GM19452 (cell line): ENCODE data around the gene NKIRAS2.
A peak's percentile ranks its signal among the peaks of the same experiment; 100 is the strongest.
"Not testable (repeated sequence)": the region's sequence is repeated elsewhere in the genome, so short reads cannot be mapped to it uniquely, and the experiment has no call there.

Source experiments
- ATAC-seq: cut with Tn5 transposase; IDR thresholded peaks from one replicate; pipeline ENCODE4 v1.9.1; 2021; ENCODE audit not compliant: unreplicated experiment

Gene NKIRAS2

GRCh38 chr17:41996855-41997164 lies 23.1 kb upstream of the NKIRAS2 start:
- no peak for ATAC-seq

GRCh38 chr17:41998497-41998896 lies 21.4 kb upstream of the NKIRAS2 start:
- ATAC-seq = no peak

GRCh38 chr17:42000413-42001133 lies 19.3 kb upstream of the NKIRAS2 start:
- ATAC-seq = no peak

- no peak for ATAC-seq
Observed at GRCh38 chr17:42001729-42002128, 18.2 kb upstream of the NKIRAS2 start.

- no peak for ATAC-seq
Observed at GRCh38 chr17:42002175-42002791, 17.6 kb upstream of the NKIRAS2 start.

GRCh38 chr17:42002792-42003301 lies 17.0 kb upstream of the NKIRAS2 start:
- no peak for ATAC-seq

- no peak for ATAC-seq
Observed at GRCh38 chr17:42005166-42005565, 14.7 kb upstream of the NKIRAS2 start.

- no peak for ATAC-seq
Observed at GRCh38 chr17:42009170-42009569, 10.7 kb upstream of the NKIRAS2 start.

GRCh38 chr17:42010266-42010680 lies 9.6 kb upstream of the NKIRAS2 start:
- not testable (repeated sequence) for ATAC-seq

GRCh38 chr17:42010898-42011516 lies 8.9 kb upstream of the NKIRAS2 start:
- no peak for ATAC-seq

- ATAC-seq = not testable (repeated sequence)
Observed at GRCh38 chr17:42012363-42012762, 7.5 kb upstream of the NKIRAS2 start.

GRCh38 chr17:42013740-42014139 lies 6.2 kb upstream of the NKIRAS2 start:
- ATAC-seq = not testable (repeated sequence)

- no peak for ATAC-seq
Observed at GRCh38 chr17:42016411-42016831, 3.5 kb upstream of the NKIRAS2 start.

GRCh38 chr17:42016941-42017865 lies 2.7 kb upstream of the NKIRAS2 start, which contains the start of gene DNAJC7:
Gene DNAJC7, minus strand, starts transcription at chr17:42017439. Its CDS starts 23 bp downstream, at chr17:42017416.
- peak; percentile 71 for ATAC-seq

GRCh38 chr17:42017866-42018200 lies 2.1 kb upstream of the NKIRAS2 start:
- peak; percentile 5 for ATAC-seq

- no peak for ATAC-seq
Observed at GRCh38 chr17:42018339-42018738, 1.6 kb upstream of the NKIRAS2 start.

GRCh38 chr17:42018988-42019387 lies 902 bp upstream of the NKIRAS2 start:
- ATAC-seq = no peak

- not testable (repeated sequence) for ATAC-seq
Observed at GRCh38 chr17:42020845-42021244, 955 bp downstream of the NKIRAS2 start.

GRCh38 chr17:42023524-42024349 lies 3.8 kb downstream of the NKIRAS2 start:
- no peak for ATAC-seq

GRCh38 chr17:42025191-42025579 lies 5.3 kb downstream of the NKIRAS2 start:
- ATAC-seq = peak; percentile 14
